ENCODE results near the gene GLRA2. TPM values are rescaled to one million over a fixed set of nuclear protein-coding genes. Genes with fewer than 3 reads are reported as not detected.
"Not testable (repeated sequence)": the region's sequence is repeated elsewhere in the genome, so short reads cannot be mapped to it uniquely, and the experiment has no call there.

The GLRA2 gene
- polyA plus RNA-seq, 3 donors, result 0.23 to 0.42 (median 0.26) TPM

DNA sequence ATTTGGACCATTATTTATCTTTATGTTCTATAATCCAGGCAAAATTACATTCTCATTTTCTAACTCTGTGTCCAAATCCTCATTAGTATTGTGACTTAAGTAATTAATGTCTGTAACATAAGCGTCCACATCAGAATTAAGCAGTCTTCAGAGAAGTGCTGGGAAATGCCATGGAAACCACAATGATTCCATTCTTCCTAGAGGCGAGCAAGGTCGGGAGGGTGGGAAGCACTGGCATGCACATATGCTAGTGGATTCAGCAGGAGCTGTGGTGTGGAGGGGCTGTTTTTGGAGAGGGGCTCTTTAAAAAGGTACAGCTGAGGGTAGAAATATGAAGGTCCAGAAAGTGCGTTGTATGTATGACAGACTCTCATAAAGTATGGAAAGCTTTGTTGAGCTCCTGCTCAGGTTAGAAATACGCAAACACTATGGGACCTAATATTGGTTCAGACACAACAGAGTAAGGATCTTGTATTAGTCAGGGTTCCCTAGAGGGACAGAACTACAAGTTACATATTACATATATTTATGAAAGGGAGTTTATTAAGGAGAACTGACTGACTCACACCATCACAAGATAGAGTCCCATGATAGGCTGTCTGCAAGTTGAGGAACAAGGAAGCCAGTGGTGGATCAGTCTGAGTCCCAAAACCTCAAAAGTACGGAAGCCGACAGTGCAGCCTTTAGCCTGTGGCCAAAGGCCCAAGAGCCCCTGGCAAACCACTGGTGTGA lies 61.5 kb downstream of the GLRA2 start:
- no peak for DNase-seq (ENCODE audit: low read depth in 3 of 3, low spot score in 2 of 3)

DNA sequence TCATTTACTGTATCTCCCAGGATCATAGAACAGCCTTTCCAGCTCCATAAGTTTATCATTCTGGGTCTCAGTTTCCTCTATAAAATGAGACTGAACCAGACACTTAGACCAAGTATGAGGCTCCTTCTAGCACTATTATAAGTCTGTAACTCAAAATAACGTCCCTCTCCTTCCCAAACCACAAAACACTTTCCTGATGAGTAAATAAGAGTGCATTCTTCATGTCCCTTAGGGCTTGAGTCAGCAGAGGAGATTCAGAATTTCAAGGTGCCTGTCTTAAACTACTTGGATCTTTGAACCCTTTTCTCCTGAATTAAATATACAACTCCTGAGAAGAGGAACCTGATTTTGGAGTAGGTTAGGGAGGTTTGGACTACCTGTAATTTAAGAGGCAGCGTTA lies 62.6 kb downstream of the GLRA2 start:
- no peak for DNase-seq (ENCODE audit: low read depth in 3 of 3, low spot score in 2 of 3)

GRCh38 chrX:14594521-14594920 lies 65.2 kb downstream of the GLRA2 start:
- no peak for DNase-seq (ENCODE audit: low read depth in 3 of 3, low spot score in 2 of 3)

GRCh38 chrX:14598330-14598729 lies 69.0 kb downstream of the GLRA2 start:
- DNase-seq (ENCODE audit: low read depth in 3 of 3, low spot score in 2 of 3), result no peak

DNA sequence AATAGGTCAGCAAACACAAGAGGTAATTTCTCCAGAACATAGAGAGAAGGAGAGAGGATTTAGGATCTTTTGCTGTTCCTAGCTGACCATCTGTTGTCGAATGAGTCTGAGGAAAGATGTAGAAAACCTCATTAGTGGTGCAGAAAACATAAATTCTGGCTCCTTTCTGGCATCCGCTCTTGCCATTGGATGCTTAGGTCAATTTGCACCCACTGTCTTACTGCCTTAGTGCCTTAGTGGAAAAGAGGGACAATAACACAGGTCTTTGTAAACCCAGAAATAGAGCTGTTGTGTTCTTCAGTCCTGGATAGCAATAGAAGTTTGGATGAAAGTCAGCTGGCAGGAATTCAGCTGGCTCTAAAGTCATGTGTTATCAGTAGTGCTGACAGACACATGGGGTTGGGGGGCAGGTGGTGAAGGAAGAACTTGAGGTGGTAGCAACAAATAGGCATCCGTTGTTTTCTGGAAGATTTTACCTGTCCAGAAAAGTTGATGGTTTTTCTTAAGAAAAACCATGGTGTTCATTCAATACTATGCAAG lies 78.2 kb downstream of the GLRA2 start:
- DNase-seq (ENCODE audit: low read depth in 3 of 3, low spot score in 2 of 3), result no peak

DNA sequence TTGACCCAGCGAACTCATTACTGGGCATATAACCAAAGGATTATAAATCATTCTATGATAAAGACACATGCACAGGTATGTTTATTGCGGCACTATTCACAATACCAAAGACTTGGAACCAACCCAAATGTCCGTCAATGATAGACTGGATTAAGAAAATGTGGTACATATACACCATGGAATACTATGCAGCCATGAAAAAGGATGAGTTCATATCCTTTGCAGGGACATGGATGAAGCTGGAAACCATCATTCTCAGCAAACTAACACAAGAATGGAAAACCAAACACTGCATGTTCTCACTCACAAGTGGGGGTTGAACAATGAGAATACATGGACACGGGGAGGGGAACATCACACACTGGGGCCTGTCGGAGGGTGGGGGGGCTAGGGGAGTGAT lies 83.1 kb downstream of the GLRA2 start:
- DNase-seq (ENCODE audit: low read depth in 3 of 3, low spot score in 2 of 3), result not testable (repeated sequence)

DNA sequence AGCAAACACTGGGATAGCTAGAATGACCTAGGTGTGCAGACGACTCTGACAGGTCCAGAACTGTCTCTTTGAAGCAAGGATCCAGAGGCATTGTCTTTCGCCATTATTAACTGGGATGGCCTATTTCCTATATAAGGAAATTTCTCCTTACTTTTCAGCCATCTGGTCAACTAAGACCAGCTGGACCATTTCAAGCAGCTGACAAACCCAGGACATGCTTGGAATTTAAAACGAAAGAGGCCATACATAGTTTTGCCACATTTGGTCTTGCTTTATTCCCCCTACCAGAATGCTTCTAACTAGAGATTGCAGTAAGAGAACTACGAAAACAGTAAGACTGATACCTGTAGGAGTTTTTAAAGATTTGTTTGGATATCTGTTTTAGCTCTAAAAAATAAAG lies 87.0 kb downstream of the GLRA2 start:
- DNase-seq (ENCODE audit: low read depth in 3 of 3, low spot score in 2 of 3), result peak in 2 of 3 donors; percentile 26 to 27

DNA sequence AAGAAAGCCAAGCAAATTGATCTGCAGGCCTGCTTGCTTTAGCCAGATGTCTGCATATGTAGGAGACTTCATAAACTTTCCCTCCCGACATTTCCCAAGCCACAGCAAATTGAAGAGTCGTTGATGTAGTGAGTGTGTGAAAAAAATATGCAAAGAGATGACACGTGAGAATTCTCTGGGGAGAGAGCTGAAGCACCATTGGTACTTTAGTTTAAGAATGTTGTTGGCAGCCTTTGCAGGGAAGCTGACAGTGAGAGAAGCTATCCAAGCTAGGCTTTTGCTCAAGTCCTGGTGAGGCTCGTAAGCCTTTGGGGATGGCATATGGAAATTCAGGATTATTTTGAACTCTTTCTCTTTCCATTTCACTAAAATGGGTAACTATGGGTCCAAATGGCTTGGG lies 87.5 kb downstream of the GLRA2 start:
- DNase-seq (ENCODE audit: low read depth in 3 of 3, low spot score in 2 of 3), result no peak

- DNase-seq (ENCODE audit: low read depth in 3 of 3, low spot score in 2 of 3), result no peak
These were observed 89.0 kb downstream of the GLRA2 start for GRCh38 chrX:14618177-14618965.

- DNase-seq (ENCODE audit: low read depth in 3 of 3, low spot score in 2 of 3), result no peak
These were observed 101.4 kb downstream of the GLRA2 start for GRCh38 chrX:14630733-14631132.

GRCh38 chrX:14641681-14642655 lies 112.6 kb downstream of the GLRA2 start:
- DNase-seq (ENCODE audit: low read depth in 3 of 3, low spot score in 2 of 3), result no peak

DNA sequence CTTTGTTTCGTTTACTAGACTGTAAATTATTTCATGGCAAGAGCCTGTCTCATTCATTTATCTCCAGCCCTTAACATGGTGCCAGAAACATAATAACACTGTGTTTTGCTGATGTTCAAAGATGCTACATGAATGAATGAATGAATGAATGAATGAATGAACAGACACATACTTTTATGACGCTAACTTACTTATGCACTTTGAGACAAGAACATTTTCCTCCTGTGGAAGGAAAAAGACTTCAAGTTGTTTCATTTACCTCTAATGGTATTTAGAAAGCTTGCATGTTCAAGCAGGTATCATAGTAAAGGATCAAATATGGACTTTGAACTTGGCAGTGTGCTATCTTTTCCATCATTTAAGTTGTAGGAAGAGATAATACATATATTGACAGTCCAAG lies 131.6 kb downstream of the GLRA2 start:
- no peak for DNase-seq (ENCODE audit: low read depth in 3 of 3, low spot score in 2 of 3)

DNA sequence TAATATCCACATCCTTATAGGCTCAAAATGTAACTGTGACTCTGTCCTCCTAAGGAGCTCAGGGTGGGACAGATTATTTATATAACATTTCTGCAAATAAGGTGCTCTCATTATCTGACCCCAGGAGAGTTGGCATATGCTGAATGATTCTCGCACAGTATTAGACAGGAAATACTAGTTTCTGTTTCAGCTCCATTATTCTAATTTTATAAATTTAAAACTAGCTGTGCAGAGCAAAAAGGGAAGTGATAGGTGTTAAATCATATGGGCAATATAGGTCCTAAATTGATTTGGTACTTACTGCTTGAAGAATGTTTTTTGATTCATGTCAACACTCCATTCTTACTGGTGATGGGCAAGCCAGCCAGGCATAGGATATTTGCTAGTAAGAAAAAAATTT lies 141.5 kb downstream of the GLRA2 start:
- DNase-seq (ENCODE audit: low read depth in 3 of 3, low spot score in 2 of 3), result no peak

GRCh38 chrX:14672611-14673172 lies 143.4 kb downstream of the GLRA2 start:
- DNase-seq (ENCODE audit: low read depth in 3 of 3, low spot score in 2 of 3), result no peak

DNA sequence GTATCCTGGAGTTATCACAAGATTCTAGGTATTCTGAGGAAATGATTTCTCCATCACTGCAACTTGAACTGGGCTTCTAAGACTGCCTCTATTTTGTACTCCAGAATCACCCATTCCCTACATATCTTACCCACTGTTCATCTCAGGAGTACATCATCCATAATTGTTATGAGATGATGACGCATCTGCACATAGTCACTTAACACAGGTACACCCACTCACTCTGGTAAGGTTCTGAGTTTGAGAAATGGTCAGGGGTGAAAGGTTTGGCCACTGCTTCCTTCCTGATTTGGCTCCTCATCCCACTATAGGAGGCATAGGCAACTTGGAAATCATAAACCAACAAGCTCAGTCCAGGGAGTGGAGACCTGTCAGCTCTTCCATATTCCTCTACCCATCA lies 143.9 kb downstream of the GLRA2 start:
- DNase-seq (ENCODE audit: low read depth in 3 of 3, low spot score in 2 of 3), result no peak

DNA sequence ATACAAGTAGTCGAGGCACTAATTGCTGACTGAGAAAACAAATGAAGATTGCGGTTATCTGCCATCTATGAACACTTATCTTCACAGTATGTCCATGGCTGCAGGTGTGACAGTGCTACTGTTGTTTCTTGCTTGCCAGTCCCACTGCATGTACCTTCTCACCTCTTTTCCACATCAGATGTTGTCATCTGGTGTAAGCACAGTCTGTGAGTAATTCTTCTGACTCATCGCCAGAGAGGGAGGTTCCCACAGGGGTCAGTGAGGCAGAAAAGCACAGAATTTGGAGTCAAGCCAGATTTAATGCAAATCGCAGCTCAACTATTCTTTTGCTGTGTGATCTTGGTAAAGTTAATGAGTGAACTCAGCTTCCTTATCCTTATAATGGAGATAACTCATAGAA lies 144.4 kb downstream of the GLRA2 start:
- peak; percentile 10 to 33 (median 15) for DNase-seq (ENCODE audit: low read depth in 3 of 3, low spot score in 2 of 3)

GRCh38 chrX:14675500-14675899 lies 146.2 kb downstream of the GLRA2 start:
- DNase-seq (ENCODE audit: low read depth in 3 of 3, low spot score in 2 of 3), result no peak

DNA sequence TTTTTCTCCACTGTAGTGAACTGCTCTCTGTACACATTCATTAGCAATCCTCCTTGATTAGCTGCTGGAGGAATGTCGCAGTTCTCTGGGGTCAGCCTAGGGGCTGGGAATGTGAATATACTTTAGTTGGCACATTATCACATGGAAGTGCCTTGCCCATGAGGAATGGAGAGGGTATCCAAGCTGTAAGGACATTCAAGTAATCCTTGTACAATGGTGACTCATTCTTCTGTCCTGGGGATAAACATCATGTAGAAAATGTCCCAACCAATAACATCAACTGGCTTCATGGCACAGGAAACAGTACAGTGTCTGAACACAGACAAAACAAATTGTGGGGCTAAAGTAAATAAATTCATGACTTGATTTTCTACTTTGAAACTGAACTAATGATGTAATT lies 147.1 kb downstream of the GLRA2 start:
- no peak for DNase-seq (ENCODE audit: low read depth in 3 of 3, low spot score in 2 of 3)

DNA sequence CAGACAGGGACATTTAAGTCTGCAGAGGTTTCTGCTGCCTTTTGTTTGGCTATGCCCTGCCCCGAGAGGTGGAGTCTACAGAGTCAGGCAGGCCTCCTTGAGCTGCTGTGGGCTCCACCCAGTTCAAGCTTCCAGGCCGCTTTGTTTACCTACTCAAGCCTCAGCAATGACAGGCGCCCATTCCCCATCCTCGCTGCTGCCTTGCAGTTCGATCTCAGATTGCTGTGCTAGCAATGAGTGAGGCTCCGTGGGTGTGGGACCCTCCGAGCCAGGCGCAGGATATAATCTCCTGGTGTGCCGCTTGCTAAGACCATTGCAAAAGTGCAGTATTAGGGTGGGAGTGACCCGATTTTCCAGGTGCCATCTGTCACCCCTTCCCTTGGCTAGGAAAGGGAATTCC lies 159.0 kb downstream of the GLRA2 start:
- not testable (repeated sequence) for DNase-seq (ENCODE audit: low read depth in 3 of 3, low spot score in 2 of 3)

DNA sequence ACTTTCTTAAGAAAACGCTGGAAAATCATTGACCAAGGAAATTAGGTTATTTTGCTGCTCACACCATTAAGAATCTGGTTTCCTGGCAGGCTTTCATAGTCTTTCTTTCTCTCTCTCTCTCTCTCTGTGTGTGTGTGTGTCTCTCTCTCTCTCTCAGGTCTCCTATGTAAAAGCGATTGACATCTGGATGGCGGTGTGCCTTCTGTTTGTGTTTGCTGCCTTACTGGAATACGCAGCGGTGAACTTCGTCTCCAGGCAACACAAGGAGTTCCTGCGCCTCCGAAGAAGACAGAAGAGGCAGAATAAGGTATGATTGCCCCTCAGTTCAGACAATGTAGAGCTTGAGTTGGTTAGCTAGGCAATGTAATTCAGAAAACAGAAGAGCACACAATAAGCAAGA lies 161.2 kb downstream of the GLRA2 start:
- DNase-seq (ENCODE audit: low read depth in 3 of 3, low spot score in 2 of 3), result no peak
